LNCaP clone FGC (cell line): Measurements from ENCODE around the gene ZNF146.
"Not testable (repeated sequence)": the region's sequence is repeated elsewhere in the genome, so short reads cannot be mapped to it uniquely, and the experiment has no call there.

Source experiments
- DNase-seq: peaks from one replicate; pipeline ENCODE4 v3.0.0-alpha.2; 2011; ENCODE audit warnings: low read depth
- H3K4me3 ChIP-seq: 2 replicates; pipeline ENCODE4 v1.5.1; 2011; ENCODE audit warnings: mild to moderate bottlenecking, low read depth, low read length, control low read depth
- CTCF ChIP-seq: IDR thresholded peaks from 2 replicates; pipeline ENCODE4 v1.5.1; 2012; ENCODE audit warnings: mild to moderate bottlenecking; ENCODE audit not compliant: control insufficient read depth, insufficient read depth; ENCODE audit errors: extremely low read depth

The ZNF146 gene

GRCh38 chr19:36265856-36266374, 51.0 kb downstream of the ZNF146 start:
- no peak overlapping the region for H3K4me3 ChIP-seq
- no peak for TF ChIP-seq CTCF
- DNase-seq, result no peak

- DNase-seq, result no peak
- TF ChIP-seq CTCF, result no peak
- no peak overlapping the region for H3K4me3 ChIP-seq
Observed at GRCh38 chr19:36266375-36266961, 51.6 kb downstream of the ZNF146 start.

- no peak for DNase-seq
- no peak for TF ChIP-seq CTCF
- no peak overlapping the region for H3K4me3 ChIP-seq
Observed at GRCh38 chr19:36267061-36267845, 52.3 kb downstream of the ZNF146 start.

GRCh38 chr19:36268081-36268480, 53.2 kb downstream of the ZNF146 start:
- DNase-seq, H3K4me3 ChIP-seq: not testable (repeated sequence)

- H3K4me3 ChIP-seq, DNase-seq: not testable (repeated sequence)
Observed at GRCh38 chr19:36268591-36268990, 53.7 kb downstream of the ZNF146 start.

- not testable (repeated sequence) for H3K4me3 ChIP-seq, DNase-seq
Observed at GRCh38 chr19:36269295-36269694, 54.4 kb downstream of the ZNF146 start.
